ENCODE measurements around the gene NCAM2.

The NCAM2 gene

DNA sequence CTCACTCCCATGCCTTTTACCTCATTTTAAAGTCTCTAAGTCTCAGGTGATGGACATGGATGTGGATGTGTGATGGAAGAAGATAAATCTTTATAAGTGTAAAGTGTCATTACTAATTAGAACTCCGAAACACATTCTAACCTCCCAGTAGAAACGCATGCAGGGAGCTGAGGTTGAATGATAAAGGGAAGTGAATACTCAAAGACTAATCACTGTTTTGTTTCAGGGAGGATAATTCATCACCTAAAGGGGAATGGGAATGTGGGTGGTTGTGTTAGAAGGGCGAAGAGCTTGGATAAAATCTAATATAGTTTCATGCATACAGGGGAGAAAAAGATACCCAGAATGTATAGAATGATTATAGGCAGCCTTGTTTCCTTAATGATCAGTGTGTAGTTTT lies 12.5 kb downstream of the NCAM2 start:
- POLR2A ChIA-PET: no interaction called here

DNA sequence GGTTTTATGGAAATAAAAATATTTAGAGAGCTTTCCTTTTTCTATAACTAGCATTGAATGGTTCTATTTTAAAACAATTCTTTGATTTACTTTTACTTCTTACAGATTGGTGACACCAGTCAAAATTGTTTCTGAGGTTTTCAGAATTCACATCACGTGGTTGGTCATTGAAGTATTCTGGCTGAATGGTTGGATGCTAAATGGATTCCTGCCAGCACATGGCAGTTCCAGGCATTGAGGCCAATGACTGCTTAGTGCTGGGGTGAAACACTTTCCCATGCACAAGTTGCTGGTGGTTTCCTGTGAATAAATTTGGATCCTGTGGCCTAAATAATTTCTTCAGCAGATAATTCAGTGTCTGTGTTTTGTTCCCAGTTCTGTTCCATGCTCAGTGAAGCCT lies 20.6 kb downstream of the NCAM2 start:
- no peak for DNase-seq (ENCODE audit: extremely low spot score)
- ChIA-PET POLR2A (no interaction called here), CTCF (no interaction called here)
- no peak for TF ChIP-seq CTCF (IDR thresholded peaks at IDR 0.05; ENCODE audit: control extremely low read depth, extremely low read depth, low read depth, missing control alignments)

More for the DNA sequence above, 12.5 kb downstream of the NCAM2 start:
- no peak for TF ChIP-seq CTCF (IDR thresholded peaks at IDR 0.05; ENCODE audit: control extremely low read depth, extremely low read depth, low read depth, missing control alignments)
- DNase-seq (ENCODE audit: extremely low spot score): no peak
- CTCF ChIA-PET: interaction anchor here (1.2 kb wide), 1 partner anchor 9 kb away, joined by 3 read pairs; no protein-coding TSS in a partner anchor

DNA sequence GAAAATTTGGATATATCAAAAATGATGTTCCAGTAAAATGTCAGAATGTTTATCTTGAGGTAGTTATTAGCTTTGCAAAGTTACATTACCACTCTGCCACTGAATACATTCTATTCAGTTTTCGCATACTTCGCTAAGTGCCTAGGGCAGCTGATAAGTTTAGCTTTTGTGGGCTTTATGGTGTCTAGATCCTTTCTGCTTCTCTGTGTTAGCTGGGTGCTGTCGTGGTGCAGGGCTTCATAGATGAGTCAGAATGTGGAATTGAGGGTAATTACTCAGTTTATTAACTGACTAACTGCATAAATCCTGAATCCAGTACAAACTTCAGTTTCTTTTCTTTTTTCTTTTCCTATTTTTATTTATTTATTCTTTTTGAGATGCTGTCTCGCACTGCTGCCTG lies 21.5 kb downstream of the NCAM2 start:
- DNase-seq (ENCODE audit: extremely low spot score): no peak
- TF ChIP-seq CTCF (IDR thresholded peaks at IDR 0.05; ENCODE audit: control extremely low read depth, extremely low read depth, low read depth, missing control alignments): no peak
- CTCF ChIA-PET: interaction anchor here (1.3 kb wide), 1 partner anchor 13 kb away, joined by 3 read pairs; no protein-coding TSS in a partner anchor
- POLR2A ChIA-PET: no interaction called here

- POLR2A ChIA-PET: no interaction called here
- CTCF ChIA-PET: no interaction called here
Measured at GRCh38 chr21:21025742-21026141, 27.5 kb downstream of the NCAM2 start.

GRCh38 chr21:21028275-21028820 lies 30.1 kb downstream of the NCAM2 start:
- DNase-seq (ENCODE audit: extremely low spot score): no peak
- POLR2A ChIA-PET: no interaction called here
- TF ChIP-seq CTCF (IDR thresholded peaks at IDR 0.05; ENCODE audit: control extremely low read depth, extremely low read depth, low read depth, missing control alignments): no peak
- CTCF ChIA-PET: interaction anchor here (1.4 to 1.6 kb wide), 2 partner anchors 11 to 24 kb away, joined by 3 read pairs; no protein-coding TSS in a partner anchor

More at GRCh38 chr21:21025742-21026141, 27.5 kb downstream of the NCAM2 start:
- no peak for TF ChIP-seq CTCF (IDR thresholded peaks at IDR 0.05; ENCODE audit: control extremely low read depth, extremely low read depth, low read depth, missing control alignments)
- DNase-seq (ENCODE audit: extremely low spot score): no peak

GRCh38 chr21:21029164-21029563 lies 31.0 kb downstream of the NCAM2 start:
- ChIA-PET CTCF (no interaction called here), POLR2A (no interaction called here)
- no peak for TF ChIP-seq CTCF (IDR thresholded peaks at IDR 0.05; ENCODE audit: control extremely low read depth, extremely low read depth, low read depth, missing control alignments)
- DNase-seq (ENCODE audit: extremely low spot score): no peak

Measured in GM10248 (cell line).